MM.1S (cell line): ENCODE data around the gene CDYL.
A peak's percentile ranks its signal among the peaks of the same experiment; 100 is the strongest.

Source experiments
- DNase-seq: peaks from one replicate; pipeline ENCODE4 v3.0.0-alpha.2; 2015
- H2AFZ ChIP-seq: fragments of 300-600 bp; sonication (generic); 2 replicates; pipeline ENCODE4 v1.6.0; 2016; ENCODE audit warnings: antibody characterized with exemption, low read length
- H3F3A ChIP-seq: fragments of 300-600 bp; sonication (generic); 2 replicates; pipeline ENCODE4 v1.6.1; 2016; ENCODE audit warnings: mild to moderate bottlenecking, antibody characterized with exemption, low read length, moderate library complexity, mixed read lengths; ENCODE audit not compliant: insufficient read depth
- H3K27ac ChIP-seq: fragments of 300-600 bp; sonication (generic); 2 replicates; pipeline ENCODE4 v1.5.1; 2016; ENCODE audit warnings: mild to moderate bottlenecking, low read length
- H3K27me3 ChIP-seq: fragments of 300-600 bp; sonication (generic); replicated peaks from 2 replicates; pipeline ENCODE4 v1.6.0; 2016; ENCODE audit warnings: low read length; ENCODE audit not compliant: insufficient read depth
- H3K36me3 ChIP-seq: fragments of 300-600 bp; sonication (generic); replicated peaks from 2 replicates; pipeline ENCODE4 v1.6.1; 2016; ENCODE audit warnings: mild to moderate bottlenecking, low read length, mixed read lengths; ENCODE audit not compliant: insufficient read depth
- H3K4me1 ChIP-seq: fragments of 300-600 bp; sonication (generic); 2 replicates; pipeline ENCODE4 v1.6.1; 2016; ENCODE audit warnings: low read length, mixed read lengths
- H3K4me2 ChIP-seq: fragments of 300-600 bp; sonication (generic); 2 replicates; pipeline ENCODE4 v1.6.0; 2016; ENCODE audit warnings: low read depth, low read length
- H3K4me3 ChIP-seq: fragments of 300-600 bp; sonication (generic); 2 replicates; pipeline ENCODE4 v1.5.1; 2016; ENCODE audit warnings: low read length, mixed read lengths
- H3K79me2 ChIP-seq: fragments of 300-600 bp; sonication (generic); 2 replicates; pipeline ENCODE4 v1.6.1; 2016; ENCODE audit warnings: mixed run types, low read length, mixed read lengths
- H3K9ac ChIP-seq: fragments of 300-600 bp; sonication (generic); 2 replicates; pipeline ENCODE4 v1.6.1; 2016; ENCODE audit warnings: low read length, mixed read lengths
- H3K9me2 ChIP-seq: fragments of 300-600 bp; sonication (generic); replicated peaks from 2 replicates; pipeline ENCODE4 v1.6.1; 2016; ENCODE audit warnings: mild to moderate bottlenecking, low read length, mixed read lengths; ENCODE audit not compliant: insufficient read depth
- H3K9me3 ChIP-seq: fragments of 300-600 bp; sonication (generic); replicated peaks from 2 replicates; pipeline ENCODE4 v1.6.1; 2016; ENCODE audit warnings: mild to moderate bottlenecking, low read length, mixed read lengths; ENCODE audit not compliant: insufficient read depth
- H4K20me1 ChIP-seq: fragments of 300-600 bp; sonication (generic); 2 replicates; pipeline ENCODE4 v1.6.1; 2016; ENCODE audit warnings: mild to moderate bottlenecking, low read length, moderate library complexity, mixed read lengths; ENCODE audit not compliant: insufficient read depth
- EZH2 ChIP-seq: fragments of 300-600 bp; sonication (generic); optimal IDR thresholded peaks from 2 replicates; pipeline ENCODE3; 2017; ENCODE audit warnings: low read depth, mild to moderate bottlenecking, antibody characterized with exemption, low read length, mixed read lengths
- EZH2phosphoT487 ChIP-seq: fragments of 300-600 bp; sonication (generic); IDR thresholded peaks from 2 replicates; pipeline ENCODE4 v1.6.1; 2018; ENCODE audit warnings: antibody characterized with exemption, low read length
- TF ChIP-seq, protein P1 (sequence below): fragments of 300-600 bp; sonication (generic); IDR thresholded peaks from 2 replicates; pipeline ENCODE4 v1.5.1; 2016; ENCODE audit warnings: antibody characterized with exemption, low read length, mixed read lengths

The CDYL gene

DNA sequence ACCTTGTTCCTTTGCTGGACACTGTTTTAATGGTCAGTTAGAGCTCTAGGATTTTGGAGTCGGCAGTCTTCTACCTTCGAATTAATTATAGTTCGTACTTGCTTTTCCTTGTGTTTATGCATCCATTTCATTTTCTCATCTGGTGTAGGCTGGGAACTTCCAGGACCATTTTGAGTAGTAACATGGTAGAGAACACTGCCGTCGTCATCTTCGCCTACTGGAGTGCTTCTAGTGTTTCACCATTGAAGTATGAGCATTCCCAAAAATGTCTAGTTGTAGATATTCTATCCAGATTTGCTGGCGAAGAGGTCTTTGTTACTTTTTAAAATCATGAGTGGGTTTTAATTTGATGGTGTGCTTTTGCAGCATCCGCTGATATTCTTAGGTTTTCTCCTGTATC is 36.9 kb downstream of the CDYL start:
- Histone ChIP-seq H3K27ac (no peak overlapping the region), H3K9me2 (no peaks in the 10 kb centered on the region), H4K20me1 (peaks cover 59% of the 10 kb centered on the region), H3K4me1 (no peaks in the 10 kb centered on the region), H3F3A (no peaks in the 10 kb centered on the region), H3K4me2 (no peak overlapping the region), H3K27me3 (no peaks in the 10 kb centered on the region), H3K36me3 (no peaks in the 10 kb centered on the region), H3K9ac (no peak overlapping the region), H3K79me2 (peaks cover 97% of the 10 kb centered on the region), H2AFZ (no peak overlapping the region), H3K4me3 (no peak overlapping the region), H3K9me3 (no peaks in the 10 kb centered on the region)
- no peak for DNase-seq
- TF ChIP-seq, protein P1, sequence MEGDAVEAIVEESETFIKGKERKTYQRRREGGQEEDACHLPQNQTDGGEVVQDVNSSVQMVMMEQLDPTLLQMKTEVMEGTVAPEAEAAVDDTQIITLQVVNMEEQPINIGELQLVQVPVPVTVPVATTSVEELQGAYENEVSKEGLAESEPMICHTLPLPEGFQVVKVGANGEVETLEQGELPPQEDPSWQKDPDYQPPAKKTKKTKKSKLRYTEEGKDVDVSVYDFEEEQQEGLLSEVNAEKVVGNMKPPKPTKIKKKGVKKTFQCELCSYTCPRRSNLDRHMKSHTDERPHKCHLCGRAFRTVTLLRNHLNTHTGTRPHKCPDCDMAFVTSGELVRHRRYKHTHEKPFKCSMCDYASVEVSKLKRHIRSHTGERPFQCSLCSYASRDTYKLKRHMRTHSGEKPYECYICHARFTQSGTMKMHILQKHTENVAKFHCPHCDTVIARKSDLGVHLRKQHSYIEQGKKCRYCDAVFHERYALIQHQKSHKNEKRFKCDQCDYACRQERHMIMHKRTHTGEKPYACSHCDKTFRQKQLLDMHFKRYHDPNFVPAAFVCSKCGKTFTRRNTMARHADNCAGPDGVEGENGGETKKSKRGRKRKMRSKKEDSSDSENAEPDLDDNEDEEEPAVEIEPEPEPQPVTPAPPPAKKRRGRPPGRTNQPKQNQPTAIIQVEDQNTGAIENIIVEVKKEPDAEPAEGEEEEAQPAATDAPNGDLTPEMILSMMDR, result no peak
- TF ChIP-seq EZH2 (no peak), EZH2phosphoT487 (no peak)

DNA sequence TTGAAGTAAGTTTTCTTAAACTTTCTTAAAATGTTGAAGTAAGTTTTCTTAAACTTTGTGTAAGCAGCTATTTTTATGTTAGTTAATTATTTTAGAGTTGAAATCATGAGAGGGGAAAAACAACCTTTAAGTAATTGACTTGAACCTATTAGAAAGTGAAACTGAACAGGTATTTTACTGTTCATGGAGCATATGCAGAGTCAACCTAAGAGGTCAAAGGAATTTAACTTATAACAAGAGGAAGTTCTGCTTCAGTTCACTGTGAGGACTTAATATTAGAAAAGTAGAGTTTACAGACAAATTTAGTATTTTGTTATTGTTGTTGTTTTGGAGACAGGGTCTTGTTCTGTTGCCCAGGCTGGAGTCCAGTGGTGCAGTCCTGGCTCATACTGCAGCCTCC is 38.0 kb downstream of the CDYL start:
- Histone ChIP-seq H3K4me3 (no peak overlapping the region), H3K27ac (no peak overlapping the region), H3K9me2 (no peaks in the 10 kb centered on the region), H3K79me2 (peaks cover 97% of the 10 kb centered on the region), H3F3A (no peaks in the 10 kb centered on the region), H3K36me3 (no peaks in the 10 kb centered on the region), H3K9me3 (no peaks in the 10 kb centered on the region), H4K20me1 (peaks cover 49% of the 10 kb centered on the region), H3K9ac (no peak overlapping the region), H3K4me1 (no peaks in the 10 kb centered on the region), H2AFZ (no peak overlapping the region), H3K27me3 (no peaks in the 10 kb centered on the region), H3K4me2 (0 out of 2 replicates have a peak overlapping the region, but pooled peaks have one; percentile 16)
- TF ChIP-seq, protein P1, result no peak
- no peak for TF ChIP-seq EZH2
- TF ChIP-seq EZH2phosphoT487, result no peak
- peak; percentile 51 for DNase-seq

- DNase-seq, result no peak
- H3K4me2 ChIP-seq, result no peak overlapping the region
- H4K20me1 ChIP-seq, result peaks cover 53% of the 10 kb centered on the region
- no peaks in the 10 kb centered on the region for H3K4me1 ChIP-seq
- no peak for TF ChIP-seq EZH2
- no peak for TF ChIP-seq EZH2phosphoT487
- 0 out of 2 replicates have a peak, but pooled peaks cover 3% of the 10 kb centered on the region for H3F3A ChIP-seq
- H3K4me3 ChIP-seq, result no peak overlapping the region
- no peaks in the 10 kb centered on the region for H3K9me2 ChIP-seq
- no peak overlapping the region for H3K27ac ChIP-seq
- H3K27me3 ChIP-seq, result no peaks in the 10 kb centered on the region
- H3K36me3 ChIP-seq, result no peaks in the 10 kb centered on the region
- H3K9me3 ChIP-seq, result no peaks in the 10 kb centered on the region
- no peak overlapping the region for H3K9ac ChIP-seq
- no peak overlapping the region for H2AFZ ChIP-seq
- peaks cover 100% of the 10 kb centered on the region for H3K79me2 ChIP-seq
Observed at GRCh38 chr6:4814987-4815386, 38.8 kb downstream of the CDYL start.

DNA sequence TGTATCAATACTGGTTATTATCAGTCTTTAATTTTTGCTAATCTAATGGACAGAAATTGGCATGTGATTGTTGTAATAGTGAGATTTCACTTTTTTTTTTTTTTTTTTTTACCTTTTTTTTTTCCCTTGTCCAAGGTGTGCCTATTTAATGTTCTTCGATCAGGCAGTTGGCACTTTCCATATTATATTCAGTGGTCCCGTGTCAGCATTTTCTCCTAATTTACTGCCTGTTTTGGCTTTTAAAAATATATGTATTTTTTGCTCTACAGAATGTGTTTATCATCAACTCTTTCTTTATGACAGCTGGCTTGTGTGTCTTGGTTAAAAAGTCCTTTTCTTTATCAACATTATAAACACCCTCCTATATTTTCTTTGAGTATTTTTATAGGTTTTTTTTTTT is 39.4 kb downstream of the CDYL start:
- Histone ChIP-seq H3K9me2 (no peaks in the 10 kb centered on the region), H3K4me2 (no peak overlapping the region), H4K20me1 (peaks cover 53% of the 10 kb centered on the region), H3K4me3 (no peak overlapping the region), H3K4me1 (no peaks in the 10 kb centered on the region), H3K27me3 (no peaks in the 10 kb centered on the region), H3K9me3 (no peaks in the 10 kb centered on the region), H3K79me2 (peaks cover 100% of the 10 kb centered on the region), H3F3A (0 out of 2 replicates have a peak, but pooled peaks cover 3% of the 10 kb centered on the region), H3K36me3 (no peaks in the 10 kb centered on the region), H2AFZ (no peak overlapping the region), H3K27ac (no peak overlapping the region), H3K9ac (no peak overlapping the region)
- DNase-seq, result no peak
- TF ChIP-seq, protein P1, result no peak
- TF ChIP-seq EZH2 (no peak), EZH2phosphoT487 (no peak)
